MV-4-11 (cell line): Measurements from ENCODE around the gene ZFPM1.

ENCODE experiments used
- DNase-seq: peaks from one replicate; lab custom pipeline; 2025; lab: John Stamatoyannopoulos, UW

The ZFPM1 gene

DNA sequence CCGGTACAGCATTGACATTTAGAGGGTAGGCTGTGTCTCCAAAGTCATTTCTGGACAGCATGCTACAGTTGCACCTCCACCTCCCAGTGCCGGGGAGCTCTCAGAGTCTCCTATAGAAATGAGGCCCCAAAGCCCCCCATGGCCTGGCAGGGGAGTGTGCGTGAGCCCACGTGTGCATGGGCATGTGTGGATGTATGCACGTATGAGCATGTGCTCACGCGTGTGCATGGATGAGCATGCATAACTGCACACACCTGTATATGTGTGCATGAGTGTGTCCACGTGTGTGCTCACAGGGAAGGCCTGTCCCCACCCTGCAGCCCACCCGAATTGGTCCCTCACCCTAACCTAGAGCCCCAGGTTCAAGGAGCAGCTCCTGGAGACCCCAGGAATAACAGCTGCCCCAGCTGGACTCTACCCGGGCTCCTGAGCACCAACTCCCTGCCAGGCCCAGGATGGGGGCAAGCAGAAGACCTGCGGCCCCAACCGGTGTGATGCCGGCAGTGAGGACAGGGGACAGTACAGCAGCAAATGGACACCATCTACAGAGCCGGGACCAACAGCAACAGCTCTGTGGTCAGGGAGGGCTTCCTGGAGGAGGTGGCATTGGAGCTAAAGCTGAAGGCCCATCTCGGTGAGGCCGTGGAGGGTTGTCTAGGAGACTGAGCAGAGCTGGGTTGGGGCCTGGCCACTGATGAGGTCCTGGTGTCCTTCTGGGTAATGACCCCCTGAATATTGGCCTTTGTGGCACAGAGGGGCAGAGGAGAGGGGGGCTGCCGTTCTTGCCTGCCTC is 35.2 kb upstream of the ZFPM1 start:
- DNase-seq, result no peak

DNA sequence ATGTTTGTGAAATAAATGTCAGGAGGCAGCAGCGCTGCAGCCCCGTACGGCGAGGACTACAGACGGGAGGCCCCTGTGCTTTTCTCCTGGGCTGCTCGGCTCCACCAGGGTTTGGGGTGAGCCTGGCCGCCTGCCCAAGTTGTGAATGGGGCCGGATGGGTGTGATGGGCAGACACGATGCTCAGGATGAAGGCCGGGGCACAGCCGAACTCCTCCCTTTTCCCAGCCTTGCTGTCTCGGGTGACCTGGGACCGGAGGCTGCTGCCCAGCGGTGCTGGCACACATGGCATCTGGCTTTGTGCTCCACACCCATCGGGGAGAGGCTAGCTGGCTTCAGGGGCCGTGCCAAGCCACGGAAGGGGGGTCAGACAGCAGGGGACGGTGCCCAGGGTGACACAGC is 34.2 kb upstream of the ZFPM1 start:
- no peak for DNase-seq

DNA sequence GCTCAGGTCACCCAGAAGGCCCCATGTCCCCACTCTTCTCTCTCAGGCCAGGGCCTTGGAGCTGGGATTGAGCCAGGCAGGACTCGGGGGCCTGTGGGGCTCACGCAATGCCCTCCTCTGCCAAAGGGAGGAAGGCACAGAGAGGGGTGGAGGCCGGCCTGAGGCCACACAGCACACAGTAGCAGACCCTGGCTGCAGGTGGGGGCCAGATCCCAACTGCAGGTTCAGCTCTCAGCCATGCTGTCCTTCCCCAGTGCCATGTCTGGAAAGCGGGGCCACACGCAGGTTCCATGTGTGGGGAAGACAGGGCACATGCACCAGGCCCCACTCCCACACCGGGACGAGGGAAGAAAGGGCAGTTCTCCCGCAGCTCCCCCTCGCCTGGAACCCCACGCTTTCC is 33.3 kb upstream of the ZFPM1 start:
- DNase-seq, result no peak

DNA sequence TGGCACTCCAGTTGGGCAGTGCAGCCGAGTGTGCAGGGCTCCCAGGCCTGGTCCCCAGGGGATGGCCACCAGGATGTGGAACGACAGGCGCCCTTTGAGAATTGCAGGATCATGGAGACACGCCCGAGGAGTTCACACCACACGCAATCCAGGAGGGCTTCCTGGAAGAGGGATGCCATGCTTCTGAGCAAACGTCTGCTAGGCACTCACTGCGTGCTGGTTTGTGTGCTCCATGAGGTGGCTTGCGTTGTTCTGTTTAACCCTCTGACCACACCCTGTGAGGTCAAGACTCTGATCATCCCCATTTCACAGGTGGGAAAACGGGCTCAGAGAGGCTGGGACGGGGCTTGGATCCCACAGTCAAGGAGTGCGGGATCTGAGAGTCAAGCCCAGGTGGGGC is 32.6 kb upstream of the ZFPM1 start:
- no peak for DNase-seq

DNA sequence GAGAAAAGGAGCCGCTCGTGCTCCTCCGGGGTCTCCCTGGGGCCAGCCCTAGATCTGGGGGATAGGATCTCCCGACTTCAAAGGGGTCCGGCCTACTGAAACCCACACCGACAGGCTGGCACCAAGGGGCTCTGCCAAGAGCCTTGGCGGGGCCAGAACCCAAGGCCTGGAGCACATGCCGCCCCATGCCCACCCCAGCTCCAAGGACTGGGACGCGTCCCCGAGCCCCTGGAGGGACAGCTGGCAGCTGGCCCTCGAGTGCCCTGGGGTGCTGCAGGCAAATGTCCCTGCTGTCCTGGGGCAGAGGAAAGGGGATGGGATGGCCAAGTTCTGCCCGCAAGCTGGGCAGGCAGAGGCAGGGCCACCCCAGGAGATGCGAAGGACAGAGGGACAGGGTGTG is 31.8 kb upstream of the ZFPM1 start:
- no peak for DNase-seq

DNA sequence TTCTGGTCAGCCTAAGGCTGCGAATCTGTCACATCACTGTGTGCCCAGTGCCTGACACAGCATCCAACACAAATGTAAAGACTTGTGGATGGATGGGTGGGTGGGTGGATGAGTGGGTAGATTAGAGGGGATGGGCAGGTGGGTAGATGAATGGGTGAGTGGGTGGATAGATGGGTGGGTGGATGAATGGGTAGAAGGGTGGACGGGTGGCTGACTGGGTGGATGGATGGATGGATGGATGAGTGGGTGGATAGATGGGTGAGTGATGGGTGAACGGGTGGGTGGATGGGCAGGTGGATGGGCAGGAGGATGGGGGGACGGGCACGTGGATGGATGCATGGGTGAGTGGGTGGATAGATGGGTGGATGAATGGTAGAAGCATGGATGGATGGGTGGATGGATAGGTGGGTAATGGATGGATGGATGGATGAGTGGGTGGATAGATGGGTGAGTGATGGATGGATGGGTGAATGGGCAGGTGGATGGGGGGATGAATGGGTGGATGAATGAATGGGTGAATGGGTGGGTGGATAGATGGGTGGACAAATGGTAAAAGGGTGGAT is 31.1 kb upstream of the ZFPM1 start:
- no peak for DNase-seq

DNA sequence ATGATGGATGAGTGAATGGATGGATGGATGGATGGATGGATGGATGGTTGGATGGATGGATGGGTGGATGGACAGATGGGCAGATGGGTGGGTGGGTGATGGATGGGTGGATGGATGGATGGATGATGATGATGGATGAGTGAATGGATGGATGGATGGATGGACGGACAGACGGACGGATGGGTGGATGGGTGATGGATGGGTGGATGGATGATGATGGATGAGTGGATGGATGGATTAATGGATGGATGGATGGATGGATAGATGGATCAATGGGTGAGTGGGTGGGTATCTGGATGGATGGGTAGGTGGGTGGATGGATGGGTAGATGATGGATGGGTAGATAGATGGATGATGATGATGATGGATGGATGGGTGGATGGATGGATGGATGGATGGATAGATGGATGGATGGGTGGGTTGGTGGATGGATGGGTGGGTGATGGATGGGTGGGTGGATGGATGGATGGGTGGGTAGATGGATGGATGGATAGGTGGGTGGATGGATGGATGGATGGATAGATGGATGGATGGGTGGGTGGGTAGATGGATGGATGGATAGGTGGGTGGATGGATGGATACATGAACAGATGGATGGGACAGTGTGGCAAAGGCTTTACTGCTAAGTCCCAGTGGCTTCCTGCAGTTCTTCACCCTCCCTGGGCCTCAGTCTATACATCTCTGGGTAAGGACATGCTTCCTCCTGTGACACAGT is 30.2 kb upstream of the ZFPM1 start:
- DNase-seq, result no peak

DNA sequence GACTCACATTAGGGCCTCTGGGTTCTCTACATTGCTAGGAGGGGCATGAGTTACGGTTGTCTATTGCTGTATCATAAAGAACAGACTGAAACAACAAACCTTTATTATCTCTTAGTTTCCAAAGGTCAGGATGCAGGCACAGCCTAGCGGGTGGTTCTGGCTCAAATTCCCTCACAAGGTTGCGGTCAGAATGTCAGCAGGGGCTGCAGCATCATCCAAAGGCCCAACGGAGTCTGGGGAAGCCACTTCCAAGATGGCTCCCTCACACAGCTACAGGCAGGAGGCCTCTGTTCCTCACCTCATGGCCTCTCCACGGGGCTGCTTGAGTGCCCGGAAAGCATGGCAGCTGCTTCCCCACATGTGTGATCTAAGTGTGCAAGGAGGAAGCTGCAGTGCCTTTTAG is 29.6 kb upstream of the ZFPM1 start:
- peak; percentile 30 for DNase-seq

DNA sequence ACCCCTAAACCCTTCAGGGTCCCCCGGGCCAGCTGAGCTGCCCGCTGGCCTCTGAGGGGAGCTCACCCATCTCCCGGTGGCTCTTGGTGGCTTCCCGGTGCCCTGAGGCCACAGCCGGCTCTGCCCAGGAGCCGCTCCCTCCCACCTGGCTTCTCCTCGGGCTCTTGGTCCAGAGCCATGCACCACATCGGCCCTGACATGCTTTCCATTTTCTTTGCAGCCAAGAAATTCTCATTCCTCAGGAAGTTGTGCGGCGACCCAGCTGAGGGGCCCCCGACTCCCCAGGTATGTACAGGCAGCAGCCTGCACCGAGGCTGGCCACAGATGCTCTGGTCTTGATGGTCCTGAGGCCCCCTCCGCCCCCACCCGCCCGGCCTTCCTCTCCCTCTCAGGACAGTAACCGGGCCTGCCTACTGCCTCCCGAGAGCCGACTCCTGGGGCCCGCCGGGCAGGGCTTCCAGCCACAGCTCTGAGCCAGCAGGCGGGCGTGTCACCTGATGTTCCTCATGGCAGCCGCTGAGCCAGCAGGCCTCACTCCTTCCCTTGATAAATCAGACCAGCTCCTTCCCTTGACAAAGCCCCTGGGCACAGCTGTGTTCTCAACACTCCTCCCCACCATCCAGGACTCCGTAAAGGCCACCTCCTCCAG is 28.4 kb upstream of the ZFPM1 start:
- DNase-seq, result no peak

DNA sequence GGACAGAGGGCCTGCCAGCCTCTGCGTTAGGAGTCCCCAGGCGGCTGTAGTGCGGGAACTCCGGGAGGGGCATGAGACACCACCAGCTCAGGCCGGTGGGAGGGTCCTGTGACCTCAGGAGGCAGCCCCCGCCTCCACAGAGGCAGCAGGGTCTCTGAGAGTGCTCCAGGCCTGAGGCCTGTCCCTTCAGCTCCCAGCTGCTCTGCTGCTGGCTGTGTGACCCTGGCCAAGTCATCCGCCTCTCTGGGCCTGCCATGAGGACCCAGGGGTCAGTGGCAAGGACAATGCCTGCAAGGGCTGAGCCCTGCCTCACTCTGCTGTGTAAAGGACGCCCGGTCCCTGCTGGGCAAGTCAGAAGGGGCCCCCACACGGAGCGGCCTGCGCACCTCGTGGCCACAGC is 27.1 kb upstream of the ZFPM1 start:
- DNase-seq, result no peak

DNA sequence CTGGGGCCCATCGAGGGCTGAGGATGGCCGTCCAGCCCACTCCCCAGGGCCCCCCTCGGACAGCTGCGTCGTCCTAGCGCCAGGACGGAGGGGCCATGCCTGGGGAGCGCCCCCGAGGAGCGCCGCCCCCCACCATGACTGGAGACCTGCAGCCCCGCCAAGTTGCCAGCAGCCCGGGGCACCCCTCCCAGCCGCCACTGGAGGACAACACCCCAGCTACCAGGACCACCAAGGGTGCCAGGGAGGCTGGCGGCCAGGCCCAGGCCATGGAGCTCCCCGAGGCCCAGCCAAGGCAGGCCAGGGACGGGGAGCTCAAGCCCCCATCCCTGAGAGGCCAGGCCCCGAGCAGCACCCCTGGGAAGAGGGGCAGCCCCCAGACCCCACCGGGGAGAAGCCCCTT is 25.7 kb upstream of the ZFPM1 start:
- no peak for DNase-seq

DNA sequence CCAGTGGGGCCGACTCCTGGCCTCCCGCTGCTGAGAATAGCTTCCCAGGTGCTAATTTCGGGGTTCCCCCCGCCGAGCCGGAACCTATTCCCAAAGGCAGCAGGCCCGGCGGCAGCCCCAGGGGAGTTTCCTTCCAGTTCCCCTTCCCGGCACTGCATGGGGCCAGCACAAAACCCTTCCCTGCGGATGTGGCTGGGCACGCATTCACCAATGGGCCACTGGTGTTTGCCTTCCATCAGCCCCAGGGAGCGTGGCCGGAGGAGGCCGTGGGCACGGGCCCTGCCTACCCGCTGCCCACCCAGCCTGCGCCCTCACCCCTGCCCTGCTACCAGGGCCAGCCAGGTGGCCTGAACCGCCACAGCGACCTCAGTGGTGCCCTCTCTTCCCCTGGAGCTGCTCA is 24.9 kb upstream of the ZFPM1 start:
- DNase-seq, result no peak

DNA sequence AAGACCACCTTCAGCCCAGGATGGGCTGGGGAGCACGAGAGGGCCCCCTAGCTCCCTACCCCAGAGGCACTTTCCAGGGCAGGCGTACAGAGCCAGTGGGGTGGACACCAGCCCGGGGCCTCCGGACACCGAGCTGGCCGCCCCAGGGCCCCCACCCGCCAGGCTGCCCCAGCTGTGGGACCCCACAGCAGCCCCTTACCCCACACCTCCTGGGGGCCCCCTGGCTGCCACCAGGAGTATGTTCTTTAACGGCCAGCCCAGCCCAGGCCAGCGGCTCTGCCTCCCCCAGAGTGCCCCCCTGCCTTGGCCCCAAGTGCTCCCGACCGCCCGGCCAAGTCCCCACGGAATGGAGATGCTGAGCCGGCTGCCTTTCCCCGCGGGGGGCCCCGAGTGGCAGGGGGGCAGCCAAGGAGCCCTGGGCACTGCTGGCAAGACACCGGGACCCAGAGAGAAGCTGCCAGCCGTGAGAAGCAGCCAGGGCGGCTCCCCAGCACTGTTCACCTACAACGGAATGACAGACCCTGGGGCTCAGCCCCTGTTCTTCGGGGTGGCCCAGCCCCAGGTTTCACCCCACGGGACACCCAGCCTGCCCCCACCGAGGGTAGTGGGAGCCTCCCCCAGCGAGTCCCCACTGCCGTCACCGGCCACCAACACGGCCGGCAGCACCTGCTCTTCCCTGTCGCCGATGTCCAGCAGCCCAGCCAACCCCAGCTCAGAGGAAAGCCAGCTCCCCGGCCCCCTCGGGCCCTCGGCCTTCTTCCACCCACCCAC is 24.3 kb upstream of the ZFPM1 start:
- no peak for DNase-seq

DNA sequence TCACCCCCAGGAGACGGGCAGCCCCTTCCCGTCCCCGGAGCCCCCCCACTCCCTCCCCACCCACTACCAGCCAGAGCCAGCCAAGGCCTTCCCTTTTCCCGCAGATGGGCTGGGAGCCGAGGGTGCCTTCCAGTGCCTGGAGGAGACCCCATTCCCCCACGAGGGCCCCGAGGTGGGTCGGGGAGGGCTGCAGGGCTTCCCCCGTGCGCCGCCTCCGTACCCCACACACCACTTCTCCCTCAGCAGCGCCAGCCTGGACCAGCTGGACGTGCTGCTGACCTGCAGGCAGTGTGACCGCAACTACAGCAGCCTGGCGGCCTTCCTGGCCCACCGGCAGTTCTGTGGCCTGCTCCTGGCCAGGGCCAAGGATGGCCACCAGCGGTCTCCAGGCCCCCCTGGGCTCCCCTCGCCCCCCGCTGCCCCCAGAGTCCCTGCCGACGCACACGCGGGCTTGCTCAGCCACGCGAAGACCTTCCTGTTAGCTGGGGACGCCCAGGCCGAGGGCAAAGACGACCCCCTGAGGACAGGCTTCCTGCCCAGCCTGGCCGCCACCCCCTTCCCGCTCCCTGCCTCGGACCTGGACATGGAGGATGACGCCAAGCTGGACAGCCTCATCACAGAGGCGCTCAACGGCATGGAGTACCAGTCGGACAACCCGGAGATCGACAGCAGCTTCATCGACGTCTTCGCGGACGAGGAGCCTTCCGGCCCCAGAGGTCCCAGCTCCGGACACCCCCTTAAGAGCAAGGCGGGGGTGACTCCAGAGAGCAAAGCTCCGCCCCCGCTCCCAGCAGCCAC is 23.5 kb upstream of the ZFPM1 start:
- DNase-seq, result no peak

DNA sequence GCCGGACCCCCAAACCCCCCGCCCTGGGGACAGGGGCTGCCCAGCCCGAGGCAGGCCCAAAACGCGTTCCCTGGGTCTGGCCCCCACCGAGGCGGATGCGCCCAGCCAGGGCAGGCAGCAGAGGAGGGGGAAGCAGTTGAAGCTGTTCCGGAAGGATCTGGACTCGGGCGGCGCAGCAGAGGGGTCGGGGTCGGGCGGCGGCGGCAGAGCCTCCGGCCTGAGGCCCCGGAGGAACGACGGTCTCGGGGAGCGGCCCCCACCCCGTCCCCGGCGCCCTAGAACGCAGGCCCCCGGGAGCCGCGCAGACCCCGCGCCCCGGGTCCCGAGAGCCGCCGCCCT is 22.9 kb upstream of the ZFPM1 start:
- no peak for DNase-seq

DNA sequence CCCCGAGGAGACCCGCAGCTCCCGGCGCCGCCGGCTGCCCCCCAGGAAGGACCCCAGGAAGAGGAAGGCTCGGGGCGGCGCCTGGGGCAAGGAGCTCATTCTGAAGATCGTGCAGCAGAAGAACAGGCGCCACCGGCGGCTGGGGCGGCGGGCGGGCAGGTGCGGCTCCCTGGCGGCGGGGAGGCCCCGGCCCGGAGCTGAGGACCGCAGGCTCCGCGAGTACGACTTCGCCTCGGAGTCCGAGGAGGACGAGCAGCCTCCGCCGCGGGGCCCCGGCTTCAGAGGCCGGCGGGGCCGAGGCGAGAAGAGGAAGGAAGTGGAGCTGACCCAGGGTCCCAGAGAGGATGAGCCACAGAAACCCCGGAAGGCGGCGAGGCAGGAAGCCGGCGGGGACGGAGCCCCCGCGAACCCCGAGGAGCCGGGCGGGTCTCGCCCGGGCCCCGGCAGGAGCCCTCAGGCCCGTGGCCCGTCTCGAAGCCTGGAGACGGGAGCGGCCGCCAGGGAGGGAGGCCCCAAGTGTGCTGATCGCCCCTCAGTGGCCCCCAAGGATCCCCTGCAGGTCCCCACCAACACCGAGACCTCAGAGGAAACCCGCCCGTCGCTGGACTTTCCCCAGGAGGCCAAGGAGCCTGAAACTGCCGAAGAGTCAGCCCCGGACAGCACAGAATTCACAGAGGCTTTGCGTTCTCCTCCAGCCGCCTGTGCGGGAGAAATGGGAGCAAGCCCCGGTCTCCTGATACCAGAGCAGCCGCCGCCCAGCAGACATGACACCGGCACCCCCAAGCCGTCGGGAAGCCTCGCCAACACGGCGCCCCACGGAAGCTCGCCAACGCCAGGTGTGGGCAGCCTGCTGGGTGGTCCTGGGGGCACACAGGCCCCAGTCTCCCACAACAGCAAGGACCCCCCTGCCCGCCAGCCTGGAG is 22.3 kb upstream of the ZFPM1 start:
- peak; percentile 54 for DNase-seq

DNA sequence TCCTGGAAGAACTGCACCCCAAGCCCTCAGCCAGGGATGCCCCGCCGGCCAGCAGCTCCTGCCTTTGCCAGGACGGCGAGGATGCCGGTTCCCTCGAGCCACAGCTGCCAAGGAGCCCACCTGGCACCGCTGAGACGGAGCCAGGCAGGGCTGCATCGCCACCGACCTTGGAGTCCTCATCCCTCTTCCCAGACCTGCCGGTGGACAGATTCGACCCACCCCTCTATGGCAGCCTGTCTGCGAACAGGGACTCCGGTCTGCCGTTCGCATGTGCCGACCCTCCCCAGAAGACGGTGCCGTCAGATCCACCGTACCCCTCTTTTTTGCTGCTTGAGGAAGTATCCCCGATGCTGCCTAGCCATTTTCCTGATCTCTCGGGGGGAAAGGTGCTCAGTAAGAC is 21.4 kb upstream of the ZFPM1 start:
- DNase-seq, result no peak

DNA sequence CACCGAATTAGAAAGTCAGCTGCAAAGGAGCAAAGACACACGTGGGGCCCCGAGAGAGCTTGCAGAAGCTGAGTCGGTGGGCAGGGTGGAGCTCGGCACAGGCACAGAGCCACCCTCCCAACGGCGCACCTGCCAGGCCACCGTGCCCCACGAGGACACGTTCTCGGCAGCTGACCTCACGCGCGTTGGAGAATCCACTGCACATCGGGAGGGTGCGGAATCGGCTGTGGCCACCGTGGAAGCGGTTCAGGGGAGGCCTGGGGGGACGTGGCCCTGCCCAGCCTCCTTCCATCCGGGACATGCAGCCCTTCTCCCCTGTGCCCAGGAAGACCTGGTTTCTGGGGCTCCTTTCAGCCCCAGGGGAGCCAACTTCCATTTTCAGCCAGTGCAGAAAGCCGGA is 20.9 kb upstream of the ZFPM1 start:
- DNase-seq, result no peak

DNA sequence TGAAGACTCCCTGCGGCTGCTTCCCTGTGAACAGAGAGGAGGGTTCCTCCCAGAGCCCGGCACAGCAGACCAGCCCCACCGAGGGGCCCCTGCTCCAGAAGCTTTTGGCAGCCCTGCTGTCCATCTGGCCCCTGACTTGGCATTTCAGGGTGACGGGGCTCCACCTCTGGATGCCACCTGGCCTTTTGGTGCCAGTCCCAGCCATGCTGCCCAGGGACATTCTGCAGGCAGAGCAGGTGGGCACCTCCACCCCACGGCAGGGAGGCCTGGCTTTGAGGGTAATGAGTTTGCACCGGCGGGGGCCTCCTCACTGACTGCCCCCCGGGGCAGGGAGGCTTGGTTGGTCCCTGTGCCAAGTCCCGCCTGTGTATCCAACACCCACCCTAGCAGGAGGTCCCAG is 20.3 kb upstream of the ZFPM1 start:
- DNase-seq, result no peak

DNA sequence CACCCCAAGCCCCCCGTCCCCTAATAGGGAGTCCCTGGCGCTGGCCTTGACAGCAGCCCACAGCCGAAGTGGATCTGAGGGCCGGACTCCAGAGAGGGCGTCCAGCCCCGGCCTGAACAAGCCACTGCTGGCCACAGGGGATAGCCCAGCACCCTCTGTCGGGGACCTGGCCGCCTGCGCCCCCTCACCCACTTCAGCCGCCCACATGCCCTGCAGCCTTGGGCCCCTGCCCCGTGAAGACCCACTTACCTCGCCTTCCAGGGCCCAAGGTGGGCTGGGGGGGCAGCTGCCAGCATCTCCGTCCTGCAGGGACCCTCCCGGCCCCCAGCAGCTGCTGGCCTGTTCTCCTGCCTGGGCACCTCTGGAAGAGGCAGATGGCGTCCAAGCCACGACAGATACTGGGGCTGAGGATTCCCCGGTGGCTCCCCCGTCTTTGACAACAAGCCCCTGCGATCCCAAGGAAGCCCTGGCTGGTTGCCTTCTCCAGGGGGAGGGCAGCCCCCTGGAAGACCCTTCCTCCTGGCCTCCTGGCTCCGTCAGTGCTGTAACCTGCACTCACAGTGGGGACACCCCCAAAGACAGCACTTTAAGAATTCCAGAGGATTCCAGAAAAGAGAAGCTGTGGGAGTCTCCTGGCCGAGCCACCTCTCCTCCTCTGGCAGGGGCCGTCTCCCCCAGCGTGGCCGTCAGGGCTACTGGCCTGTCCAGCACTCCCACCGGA is 19.3 kb upstream of the ZFPM1 start:
- DNase-seq, result no peak
